NCI-H187 (cell line): ENCODE data around the gene EEFSEC.

ENCODE experiments used
- DNase-seq, 2 experiments: peaks; one replicate each; lab custom pipeline; 2025; lab: John Stamatoyannopoulos, UW

Gene EEFSEC

GRCh38 chr3:128316481-128316891, 163.2 kb downstream of the EEFSEC start:
- DNase-seq: no peak

GRCh38 chr3:128317101-128317697, 163.9 kb downstream of the EEFSEC start:
- no peak for DNase-seq

DNA sequence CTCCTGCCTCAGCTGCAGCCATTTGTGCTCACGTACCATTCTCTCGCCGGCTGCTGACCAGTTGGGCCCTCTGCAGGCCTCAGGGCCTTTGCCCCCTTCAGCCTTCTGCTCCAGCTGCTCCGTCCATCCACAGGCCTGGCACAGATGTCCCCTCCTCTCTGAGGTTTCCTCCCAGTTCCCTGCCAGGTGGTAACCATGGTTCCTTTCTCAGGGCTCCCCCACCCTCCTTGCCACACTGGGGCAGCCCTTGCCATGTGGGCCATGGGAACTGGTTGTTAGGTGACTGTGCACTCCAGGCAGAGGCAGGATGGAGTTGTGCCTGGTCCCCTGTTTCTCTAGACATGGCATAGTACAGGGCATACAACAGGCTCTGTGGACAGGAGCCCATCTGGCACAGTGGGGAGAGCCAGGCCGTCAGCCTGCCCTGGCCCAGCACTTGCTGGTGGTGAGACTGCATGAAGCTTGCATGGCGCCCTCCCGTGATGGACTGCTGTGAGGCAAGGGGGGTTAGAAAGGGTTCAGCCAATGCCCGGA, 164.5 kb downstream of the EEFSEC start:
- DNase-seq: no peak

GRCh38 chr3:128318275-128318941, 165.1 kb downstream of the EEFSEC start:
- DNase-seq: no peak

- DNase-seq: no peak
These were observed 165.8 kb downstream of the EEFSEC start for GRCh38 chr3:128319107-128319506.

DNA sequence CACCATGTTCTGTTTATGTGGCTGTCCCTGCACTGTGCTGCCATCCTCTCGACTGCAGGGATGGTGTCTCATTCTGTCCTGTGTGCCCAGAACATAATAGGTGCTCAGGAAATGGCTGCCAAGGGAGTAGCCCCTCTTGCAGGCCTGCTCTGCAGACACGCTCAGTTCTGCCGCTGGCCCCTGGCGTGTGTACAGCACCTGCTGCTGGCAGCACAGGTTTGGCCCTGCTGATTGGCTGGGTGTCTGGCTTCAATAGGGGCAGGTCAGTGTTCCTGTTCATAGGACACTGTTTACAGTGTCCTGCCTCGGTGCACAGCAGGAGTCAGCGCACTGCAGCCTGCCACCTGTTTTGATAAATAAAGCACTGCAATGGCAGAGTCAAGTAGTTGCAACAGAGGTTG, 166.5 kb downstream of the EEFSEC start:
- no peak for DNase-seq

DNA sequence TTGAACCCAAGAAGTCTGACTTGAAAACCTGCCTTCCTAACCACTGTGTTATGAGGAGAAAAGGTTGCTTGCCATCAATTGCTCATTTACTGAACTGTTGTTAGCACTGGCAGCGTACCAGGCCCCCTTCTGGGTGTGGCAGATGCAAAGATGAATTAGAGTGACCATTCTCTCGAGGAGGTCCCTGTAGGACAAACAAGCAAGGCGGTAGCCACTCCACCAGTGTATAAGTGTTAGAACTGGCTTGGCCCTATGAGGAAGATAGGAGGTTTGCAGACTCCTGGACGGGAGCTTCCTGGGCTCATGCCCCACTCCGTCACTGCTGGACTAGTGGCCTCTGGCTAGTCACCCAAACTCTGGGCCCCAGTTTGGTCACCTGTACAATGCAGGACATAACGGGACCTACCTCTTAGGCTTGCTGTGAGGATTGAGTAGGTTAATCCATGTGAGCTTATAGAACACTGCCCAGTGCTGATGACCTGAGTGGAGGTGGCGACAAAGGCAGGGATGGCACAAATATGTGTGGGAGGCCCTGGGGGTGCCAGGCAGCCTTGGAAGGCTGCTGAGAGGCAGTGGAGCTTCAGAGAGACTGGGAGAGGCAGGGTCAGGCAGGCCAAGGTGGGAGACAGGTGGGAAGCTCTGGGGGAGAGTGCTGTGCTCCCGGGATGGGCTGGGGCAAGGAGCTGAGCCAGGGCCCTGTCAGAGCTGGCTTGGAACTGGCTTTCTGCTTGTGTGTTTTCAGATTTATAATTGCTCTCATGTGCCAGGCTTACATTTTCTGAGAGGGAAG, 167.5 kb downstream of the EEFSEC start:
- DNase-seq: no peak

- DNase-seq: no peak
These were observed 168.1 kb downstream of the EEFSEC start for GRCh38 chr3:128321418-128321817.

GRCh38 chr3:128322030-128323022, 169.0 kb downstream of the EEFSEC start:
- peak in 1 of 2 experiments; percentile 6 for DNase-seq

- DNase-seq: no peak
These were observed 170.2 kb downstream of the EEFSEC start for GRCh38 chr3:128323206-128324081.

DNA sequence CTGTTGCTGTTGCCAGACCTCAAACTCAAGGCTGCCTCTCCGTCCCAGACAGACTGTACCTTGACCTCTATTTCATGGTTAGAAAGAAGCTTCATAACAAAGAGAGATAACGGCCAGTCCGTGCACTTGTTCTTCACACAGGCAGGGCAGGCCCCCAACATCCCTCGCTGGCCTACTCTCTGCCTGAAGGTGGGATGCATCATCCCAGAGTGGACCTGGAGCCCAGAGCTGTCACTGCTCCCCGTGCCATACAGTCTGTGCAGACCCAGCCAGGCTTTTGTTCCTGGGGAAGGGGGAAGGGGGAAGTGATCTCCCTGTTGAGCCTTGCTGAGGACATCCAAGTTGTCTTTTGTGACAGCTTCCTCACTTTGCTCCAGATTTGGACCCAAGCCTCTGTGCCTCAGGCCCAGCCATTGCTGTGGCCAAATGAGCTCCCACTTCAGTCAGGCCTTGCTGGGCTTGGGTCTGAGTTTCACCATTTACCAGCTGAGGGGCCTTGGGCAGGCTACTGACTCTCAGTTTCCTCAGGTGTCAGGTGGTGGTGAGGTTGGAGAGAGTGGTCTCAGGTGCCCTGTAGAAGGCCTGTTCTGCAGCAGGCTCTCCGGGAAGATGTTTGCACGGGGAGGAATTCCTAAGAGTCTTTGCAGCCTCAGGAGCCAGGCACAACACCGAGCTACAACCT, 171.8 kb downstream of the EEFSEC start:
- no peak for DNase-seq

GRCh38 chr3:128326051-128326823, 173.0 kb downstream of the EEFSEC start:
- DNase-seq: no peak

DNA sequence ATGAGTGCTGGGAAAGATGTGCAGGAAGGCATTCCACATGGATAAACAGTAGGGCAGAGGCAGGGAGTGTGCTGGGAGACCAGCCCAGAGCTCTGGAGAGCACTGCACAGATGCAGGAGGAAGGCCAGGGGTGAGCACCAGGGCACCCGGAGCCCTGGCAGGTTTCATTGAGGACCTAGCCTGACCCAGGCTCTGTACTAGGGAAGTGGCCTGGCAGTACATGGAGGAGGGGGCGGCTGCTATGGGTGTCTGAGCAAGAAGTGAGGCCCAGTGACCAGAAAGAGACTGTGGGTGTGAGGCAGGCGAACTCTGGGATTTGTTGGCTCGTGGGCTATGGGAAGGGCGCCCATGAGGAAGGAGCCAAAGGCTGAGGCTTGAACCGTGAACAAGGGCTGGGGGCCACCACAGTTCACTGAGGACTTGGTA, 174.3 kb downstream of the EEFSEC start:
- no peak for DNase-seq

- DNase-seq: no peak
These were observed 175.5 kb downstream of the EEFSEC start for GRCh38 chr3:128328546-128329458.

DNA sequence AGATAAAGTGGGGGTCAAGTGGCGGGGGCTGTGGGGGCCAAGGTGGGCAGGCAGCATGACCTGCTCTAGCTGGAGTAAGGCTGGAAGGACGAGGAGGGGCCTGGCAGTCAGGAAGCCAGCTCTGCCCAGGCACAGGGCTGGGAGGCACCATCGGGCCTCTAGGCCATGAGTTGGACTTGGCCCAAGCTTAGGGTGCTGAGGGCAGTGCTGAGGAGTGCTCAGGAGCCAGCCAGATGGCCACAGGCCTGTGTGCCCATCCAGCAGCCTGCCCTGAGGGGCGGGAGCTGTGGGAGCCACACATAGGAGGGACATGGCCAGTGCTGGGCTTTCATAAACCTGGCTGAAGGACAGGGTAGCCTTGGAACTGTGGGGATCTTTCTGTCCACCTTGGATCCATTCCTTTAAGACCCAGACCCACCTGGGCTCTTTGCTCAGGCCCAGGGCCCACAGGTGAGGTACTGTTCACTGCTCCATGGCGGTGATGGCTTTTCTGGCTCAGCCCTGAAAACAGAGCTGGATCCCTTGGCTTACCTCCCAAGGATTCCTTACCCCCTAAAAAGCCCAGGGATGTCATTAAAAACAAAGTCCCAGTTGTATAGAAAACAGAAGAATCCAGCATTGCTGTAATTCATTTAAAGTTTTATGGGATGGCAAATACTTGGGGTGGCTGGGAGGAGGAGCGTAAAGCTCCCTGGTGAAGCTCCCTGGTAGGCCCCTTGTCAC, 176.4 kb downstream of the EEFSEC start:
- no peak for DNase-seq

DNA sequence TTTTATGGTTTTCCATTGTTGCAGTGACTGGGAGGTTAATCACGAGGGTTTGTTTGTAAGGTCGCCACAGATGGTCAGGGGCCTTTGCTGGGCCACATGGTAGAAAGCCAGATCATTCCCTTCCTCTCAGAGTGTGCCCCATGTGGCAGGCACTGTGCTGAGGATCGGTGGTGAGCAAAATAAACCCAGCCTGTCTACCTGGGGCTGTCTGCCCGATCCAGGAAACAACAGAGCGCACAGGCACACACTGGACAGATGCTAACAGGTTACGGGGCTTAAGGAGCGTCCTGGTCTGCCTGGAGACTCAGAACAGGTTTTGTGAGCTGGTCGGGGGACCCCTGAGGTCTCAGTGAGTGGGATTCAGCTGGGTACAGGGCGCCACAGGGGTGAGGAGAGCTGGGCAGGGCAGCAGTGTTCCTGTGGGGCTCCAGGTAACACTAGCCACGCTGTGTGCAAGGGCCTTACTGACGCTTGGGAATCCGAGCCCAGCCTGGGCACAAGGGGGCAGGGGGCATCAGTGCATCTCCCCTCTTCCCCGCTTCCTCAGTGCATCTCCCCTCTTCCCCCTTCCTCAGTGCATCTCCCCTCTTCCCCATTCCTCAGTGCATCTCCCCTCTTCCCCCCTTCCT, 177.0 kb downstream of the EEFSEC start:
- DNase-seq: no peak

- no peak for DNase-seq
These were observed 180.9 kb downstream of the EEFSEC start for GRCh38 chr3:128334086-128334645.
